ENCODE data around the gene INO80D.
"Not testable (repeated sequence)": the region's sequence is repeated elsewhere in the genome, so short reads cannot be mapped to it uniquely, and the experiment has no call there.

Gene INO80D

DNA sequence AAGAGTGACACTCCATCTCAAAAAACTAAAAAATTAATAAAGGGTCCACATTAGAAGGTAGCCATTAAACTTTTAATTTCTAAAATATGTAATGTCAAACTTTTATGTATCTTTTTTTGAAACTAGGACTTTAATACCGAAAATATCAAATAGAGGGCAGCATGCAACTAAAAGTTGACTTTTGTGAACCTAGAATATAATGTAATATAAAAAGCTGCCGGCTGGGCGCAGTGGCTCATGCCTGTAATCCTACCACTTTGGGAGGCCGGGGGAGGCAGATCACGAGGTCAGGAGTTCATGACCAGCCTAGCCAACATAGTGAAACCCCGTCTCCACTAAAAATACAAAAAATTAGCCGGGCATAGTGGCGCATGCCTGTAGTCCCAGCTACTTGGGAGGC lies 62.8 kb downstream of the INO80D start:
- no peak for DNase-seq

DNA sequence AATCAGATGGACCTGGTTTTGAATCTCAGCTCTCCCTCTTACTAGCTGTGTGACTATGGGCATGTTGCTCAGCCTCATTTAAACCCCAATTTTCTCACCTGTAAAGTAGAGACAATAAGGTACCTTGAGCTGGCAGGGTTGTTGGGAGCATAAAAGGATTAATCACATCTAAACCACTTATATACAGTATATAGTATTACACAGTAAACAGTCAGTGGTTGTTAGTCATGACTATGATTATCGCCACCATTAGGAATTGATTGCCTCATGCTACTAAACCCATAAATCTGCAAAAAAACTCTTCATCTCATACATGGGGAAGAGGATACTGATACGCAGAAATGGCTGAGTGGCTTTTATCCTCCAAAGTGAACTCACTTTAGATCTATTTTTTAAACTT lies 65.8 kb downstream of the INO80D start:
- no peak for DNase-seq

DNA sequence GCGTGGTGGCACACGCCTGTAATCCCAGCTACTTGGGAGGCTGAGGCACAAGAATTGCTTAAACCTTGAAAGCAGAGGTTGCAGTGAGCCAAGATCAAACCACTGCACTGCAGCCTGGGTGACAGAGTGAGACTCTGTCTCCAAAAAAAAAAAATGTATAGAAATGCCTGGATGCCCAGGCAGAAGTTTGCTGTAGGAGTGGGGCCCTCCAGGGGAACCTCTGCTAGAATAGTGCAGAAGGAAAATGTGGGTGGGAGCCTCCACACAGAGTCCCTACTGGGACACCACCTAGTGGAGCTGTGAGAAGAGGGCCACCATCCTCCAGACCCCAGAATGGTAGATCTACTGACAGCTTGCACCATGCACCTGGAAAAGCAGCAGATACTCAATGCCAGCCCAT lies 70.2 kb downstream of the INO80D start:
- not testable (repeated sequence) for DNase-seq

DNA sequence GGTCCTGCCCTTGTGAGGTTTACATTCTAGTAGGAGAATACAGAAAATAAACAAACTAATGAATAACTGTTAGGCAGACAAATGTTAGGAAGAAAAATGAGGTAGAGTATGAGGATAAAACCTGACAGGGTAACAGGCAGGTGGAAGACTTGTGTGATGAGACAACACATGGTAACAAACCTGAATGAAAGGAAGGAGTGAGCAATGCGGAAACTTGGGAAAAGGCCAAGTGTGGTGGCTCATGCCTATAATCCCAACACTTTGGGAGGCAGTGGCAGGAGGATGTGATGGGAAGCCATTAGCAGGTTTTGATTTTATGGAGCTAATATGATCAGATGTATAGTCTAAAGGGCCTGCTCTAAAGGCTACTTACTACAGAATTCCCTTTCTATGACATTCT lies 74.2 kb downstream of the INO80D start:
- DNase-seq: no peak

DNA sequence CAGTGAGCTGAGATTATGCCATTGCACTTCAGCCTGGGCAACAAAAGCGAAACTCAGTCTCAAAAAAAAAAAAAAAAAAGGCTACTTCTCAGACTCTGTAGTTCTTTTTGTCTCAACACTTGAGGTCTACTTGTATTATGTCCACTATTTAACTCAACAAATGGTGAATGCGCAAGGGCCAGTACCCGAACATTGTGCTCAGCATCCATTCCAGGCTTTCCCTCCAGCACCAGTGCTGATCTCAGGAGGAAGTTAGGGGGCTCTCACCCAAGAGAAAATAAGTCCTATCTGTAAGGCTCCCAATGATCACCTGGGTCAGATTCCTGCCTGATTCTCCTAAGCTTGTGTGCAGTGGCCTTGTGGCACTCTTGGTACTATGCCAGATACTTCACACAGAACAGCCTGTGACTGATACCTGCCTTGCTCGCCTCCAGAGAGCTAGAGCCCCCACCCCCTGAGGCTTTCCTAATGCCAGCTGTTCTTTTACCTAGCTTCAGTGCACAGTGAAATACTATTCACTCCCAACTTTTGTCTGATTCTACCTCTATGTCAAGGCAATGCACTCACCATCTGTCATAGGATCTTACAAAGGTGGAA lies 74.9 kb downstream of the INO80D start:
- DNase-seq: no peak

DNA sequence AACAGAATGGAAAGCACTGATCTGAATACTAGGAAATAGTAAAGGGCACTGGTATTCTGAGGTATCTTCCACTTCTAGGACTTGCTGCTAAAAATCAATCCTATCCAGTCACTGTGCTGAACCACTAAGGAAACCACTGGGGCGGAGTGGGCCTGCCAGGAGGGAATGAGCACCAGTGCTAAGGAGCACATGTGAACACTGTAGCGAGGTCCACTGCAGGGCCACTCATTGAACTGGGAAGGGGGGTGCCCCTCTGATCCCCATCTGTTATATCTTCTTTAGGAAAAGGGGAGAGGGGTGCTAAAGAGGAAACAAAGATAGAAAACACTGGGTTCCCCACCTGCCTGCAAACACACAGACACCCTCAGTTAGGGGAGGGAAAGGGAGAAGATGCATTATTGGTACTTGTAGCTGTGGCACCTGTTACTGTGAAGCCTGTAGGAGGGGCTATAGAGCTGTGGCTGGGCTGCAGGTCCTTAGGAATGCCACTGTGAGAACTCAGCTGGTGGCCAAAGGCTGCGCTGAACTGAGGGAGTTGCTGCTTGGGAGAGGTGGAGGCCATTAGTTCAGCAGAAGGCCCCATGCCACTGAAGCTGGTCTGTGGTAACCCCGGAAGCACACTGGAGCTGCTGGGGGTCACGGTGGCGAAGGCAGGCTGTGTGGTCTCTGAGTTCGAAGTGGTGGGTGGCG lies 81.8 kb downstream of the INO80D start:
- no peak for DNase-seq

DNA sequence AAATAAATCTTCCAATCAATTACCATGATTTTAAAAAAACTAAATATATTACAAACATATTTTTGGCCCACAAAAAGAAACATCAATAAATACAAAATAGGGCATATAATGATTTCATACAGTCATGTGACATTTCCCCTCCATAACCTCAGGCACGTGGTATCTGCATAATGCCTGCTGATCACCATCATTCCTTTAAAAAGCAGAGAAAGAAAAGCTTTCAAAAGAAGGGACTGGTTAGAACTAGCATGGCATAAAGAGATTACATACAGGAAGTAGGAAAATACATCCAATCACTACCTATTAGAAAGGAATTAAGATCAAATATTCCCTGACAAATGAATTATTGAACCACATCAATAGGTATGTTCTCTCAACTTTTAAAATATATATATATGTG lies 83.5 kb downstream of the INO80D start:
- no peak for DNase-seq

DNA sequence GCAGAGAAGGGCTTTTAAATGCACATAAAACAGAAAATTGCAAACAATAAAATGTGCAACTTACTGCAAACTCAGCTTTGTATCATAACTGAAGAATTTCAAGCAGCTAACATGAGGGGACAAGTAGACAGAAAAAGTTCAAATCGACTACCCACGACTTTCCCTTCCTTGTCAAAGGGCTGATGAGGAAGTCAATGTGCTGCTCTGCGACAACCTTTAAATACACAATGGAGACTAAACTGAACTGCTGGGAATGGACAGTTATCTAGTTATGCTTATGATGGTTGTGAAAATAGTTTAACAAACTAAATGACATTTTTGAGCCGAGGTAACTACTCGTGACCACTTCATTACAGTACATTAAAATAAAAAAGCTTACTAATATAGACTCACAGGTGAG lies 84.1 kb downstream of the INO80D start:
- DNase-seq: no peak

DNA sequence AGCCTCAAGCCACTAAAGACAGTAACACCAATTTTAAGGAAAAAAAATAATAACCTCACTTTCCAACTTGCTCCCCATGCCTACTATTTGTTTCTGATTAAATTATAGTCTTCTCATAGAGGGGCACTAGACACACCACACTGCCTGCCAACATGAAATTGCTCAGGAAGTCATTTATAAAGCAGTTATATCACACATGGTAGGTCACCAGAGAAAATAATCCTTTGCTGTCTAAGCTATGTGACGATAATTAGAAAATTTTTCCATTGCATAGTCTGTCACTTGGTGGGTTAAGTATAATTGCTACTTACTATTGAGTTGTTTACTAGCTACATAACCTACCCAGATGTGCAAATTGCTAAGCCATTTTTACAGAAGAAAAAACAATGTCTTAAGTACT lies 85.2 kb downstream of the INO80D start:
- DNase-seq: no peak

DNA sequence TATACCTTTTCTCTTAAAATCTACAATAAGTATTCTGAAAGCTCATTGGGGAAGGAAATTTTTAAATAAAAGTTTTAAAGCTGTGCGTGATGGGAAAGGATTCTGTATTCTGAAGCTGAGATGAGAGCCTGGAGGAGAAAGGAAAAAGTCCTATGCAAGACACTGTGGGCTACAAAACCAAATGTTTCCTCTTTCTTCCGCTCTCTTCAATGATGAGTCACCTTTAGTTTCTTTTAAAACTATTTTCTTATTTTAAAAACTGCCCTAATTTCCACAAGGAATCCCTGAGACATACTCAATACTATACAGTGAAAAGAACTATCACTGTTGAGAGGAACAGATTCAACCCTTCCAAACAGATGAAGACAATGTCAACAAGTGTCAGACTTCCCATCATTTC lies 87.4 kb downstream of the INO80D start:
- no peak for DNase-seq

DNA sequence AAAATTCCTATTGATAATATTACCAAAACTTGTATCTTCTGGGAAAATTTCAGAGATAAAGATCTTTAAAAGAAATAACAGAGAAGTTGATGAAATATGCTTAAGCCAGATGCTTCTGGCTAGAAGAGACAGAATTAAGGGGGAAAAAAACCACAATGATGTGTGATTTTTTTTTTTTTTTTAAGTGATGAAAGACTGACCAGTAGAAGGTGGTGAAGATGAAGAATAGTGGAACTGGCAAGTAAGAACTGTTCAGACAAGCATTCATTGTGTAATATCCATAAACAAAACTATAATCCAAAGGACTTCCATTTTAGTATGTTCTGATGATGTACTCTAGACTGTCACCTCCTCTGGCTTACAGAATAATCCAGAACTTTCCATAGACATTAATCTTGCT lies 89.8 kb downstream of the INO80D start:
- no peak for DNase-seq

DNA sequence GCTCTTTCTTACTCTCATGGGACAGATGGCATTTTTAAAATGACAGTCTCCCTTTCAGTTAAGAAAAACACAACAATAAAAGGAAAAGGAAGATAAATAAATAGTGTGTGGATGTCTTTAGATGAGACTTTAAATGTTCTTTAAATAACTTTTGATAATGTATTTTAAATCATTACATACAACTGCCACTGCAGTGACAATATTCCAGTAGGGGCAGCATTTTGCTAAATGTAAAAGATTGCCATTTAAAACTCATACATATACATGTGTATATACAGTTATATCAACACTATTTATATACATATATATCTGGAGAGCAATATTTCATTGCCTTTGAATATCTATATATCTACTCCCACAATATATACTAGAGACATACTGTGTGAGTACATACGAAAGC lies 90.7 kb downstream of the INO80D start:
- no peak for DNase-seq

DNA sequence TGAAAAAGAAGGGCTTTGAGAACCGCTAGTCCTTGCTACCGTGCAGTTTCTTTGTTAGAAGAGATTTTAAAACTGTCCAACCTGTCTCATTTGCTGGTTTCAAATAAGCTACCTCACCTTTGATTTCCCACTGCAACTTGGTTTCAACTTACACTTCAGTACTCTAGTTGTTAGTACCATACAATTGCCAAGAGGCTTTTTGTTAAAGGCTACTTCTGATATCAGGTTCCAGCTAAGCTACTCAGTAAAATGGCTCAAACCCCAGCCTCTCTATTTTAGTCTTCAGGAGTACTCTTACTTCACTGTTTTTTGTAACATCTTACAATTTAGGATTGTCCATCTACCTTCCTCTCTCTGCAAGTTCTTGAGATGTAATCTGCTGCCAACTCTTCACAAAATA lies 91.6 kb downstream of the INO80D start:
- DNase-seq: no peak

DNA sequence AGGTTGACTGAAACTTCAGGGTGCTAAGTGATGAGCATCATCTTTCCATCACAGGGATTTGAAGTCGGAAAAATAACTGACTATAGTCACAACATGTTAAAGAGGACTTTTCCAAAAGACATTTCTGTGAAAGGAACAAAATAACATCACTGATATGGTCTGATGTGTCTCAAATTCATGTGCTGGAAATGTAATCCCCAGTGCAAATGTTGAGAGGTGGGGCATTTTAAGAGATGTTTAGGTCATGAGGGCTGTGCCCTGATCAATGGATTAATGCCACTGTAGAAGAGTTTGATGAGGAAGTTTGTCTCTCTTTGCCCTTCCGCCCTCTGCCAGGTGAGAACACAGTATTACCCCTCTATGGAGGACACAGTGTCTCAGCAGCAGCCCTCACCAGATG lies 95.9 kb downstream of the INO80D start:
- no peak for DNase-seq

DNA sequence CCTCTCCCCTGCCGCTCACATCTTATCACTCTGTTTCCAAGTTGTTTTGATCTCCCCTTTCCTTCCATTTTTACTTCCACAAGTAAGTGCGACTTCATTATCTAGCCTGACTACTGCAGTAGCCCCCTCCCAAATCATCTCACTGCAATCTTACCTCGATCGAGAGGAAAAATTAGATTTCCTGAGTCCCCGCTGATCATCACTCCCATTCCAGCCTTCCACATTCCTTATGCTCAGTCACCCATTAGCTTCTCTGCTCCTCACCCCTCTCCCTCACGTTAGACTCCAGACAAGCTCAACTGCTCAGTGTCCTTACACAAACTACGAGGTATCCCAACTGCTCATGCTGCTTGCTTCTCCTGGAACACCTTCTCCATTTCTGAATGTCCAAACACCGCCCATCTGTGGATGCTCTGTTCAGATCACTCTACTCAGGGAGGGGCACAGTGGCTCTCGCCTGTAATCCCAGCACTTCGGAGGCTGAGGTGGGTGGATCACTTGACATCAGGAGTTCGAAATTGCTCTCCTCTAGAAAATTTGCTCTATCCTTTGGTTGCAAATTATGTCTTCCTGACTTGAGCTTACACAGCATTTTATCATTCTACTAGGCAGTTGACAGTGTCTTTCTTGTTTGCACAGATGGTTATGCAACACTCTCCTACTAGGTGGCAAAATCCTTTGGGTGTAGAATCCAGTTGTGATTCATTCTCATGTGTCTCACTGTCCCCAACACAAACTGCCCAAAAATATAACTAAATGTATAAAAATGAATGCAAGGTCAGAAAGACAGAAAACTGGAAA lies 96.5 kb downstream of the INO80D start:
- no peak for DNase-seq

DNA sequence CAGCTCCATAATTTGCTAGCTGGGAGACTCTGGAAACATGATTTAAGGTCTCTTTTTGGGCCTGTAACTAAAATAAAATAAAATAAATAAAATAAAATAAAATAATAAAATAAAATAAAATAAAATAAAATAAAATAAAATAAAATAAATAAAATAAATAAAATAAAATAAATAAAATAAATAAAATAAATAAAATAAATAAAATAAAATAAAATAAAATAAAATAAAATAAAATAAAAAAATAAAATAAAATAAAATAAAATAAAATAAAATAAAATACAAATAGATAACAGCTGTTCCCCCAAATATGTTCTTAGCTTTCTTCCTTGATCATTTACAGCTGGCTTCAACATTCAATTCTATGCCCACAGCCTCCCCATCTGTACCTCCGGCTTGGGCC lies 97.3 kb downstream of the INO80D start:
- DNase-seq: not testable (repeated sequence)

DNA sequence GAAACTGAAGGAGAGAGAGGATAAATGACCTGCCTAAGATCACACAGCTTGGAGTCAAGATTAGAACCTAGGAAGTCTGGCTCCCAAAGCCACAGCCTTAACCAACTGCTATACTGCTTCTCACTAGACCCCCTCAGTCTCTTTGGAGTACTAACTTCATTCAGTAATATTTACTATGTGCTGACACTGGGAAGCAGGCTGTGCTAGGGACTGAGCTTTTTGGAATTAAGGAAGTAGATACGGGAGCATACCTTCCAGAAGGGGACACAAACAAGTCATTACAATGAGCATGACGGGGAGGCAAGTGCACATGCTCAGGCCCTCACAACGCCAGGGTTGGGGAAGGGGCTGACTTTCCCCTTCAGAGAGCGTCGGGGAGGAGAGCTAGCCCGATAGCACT lies 97.7 kb downstream of the INO80D start:
- DNase-seq: no peak

DNA sequence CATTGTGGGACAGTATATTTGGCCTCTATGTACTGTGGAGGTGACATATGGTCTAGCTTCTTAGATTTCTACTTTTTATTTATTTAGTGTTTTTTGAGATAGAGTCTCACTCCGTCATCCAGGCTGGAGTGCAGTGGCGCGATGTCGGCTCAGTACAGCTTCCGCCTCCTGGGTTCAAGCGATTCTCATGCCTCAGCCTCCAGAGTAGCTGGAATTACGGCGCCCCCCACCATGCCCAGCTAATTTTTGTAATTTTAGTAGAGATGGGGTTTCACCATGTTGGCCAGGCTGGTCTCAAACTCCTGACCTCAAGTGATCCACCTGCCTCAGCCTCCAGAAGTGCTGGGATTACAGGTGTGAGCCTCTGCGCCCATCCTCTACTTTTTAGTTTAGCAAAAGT lies 99.6 kb downstream of the INO80D start:
- not testable (repeated sequence) for DNase-seq

DNA sequence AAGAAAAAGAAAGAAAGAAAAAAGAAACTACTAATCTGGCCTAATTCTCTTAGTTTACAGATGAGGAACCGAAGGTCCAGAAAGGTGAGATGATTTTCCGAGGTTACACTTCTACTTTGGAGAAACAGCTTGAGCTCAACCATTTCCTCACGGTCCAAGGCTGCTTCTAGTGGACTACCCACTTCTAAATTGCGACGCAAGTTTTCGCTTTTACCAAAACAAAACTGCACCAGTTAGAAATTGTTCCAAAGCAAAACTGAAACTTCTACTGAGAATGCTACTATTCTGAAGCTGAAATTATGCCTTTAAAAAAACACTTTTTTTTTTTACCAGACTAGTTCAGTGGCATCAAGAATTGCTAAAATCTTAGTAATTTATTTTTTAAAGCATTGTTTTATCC lies 101.6 kb downstream of the INO80D start:
- no peak for DNase-seq

DNA sequence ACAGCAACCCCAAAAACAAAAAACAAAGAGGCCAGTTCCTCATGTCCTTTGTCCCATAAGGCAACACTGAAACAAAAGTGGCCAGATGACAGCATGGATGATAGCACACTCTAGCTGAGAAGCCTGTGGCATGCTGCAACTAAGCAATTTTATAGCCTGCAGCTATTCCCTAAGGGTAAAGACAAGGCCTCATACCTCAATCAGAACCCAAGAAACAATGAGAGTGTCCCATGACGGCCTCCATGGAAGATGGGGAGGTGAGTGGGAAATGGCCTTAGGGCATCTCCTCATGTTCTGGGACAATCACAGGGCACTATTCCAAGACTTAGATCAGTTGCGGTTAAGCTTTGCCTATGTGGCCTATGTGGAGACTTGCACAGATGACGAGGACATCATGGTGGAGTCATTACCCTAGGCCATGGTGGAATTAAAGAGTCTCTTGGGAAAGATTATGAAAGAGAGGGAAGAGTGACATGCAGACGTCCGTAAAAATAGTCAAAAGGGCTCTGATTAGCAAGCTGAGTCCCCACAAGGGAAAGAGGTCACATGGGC lies 103.1 kb downstream of the INO80D start:
- no peak for DNase-seq

DNA sequence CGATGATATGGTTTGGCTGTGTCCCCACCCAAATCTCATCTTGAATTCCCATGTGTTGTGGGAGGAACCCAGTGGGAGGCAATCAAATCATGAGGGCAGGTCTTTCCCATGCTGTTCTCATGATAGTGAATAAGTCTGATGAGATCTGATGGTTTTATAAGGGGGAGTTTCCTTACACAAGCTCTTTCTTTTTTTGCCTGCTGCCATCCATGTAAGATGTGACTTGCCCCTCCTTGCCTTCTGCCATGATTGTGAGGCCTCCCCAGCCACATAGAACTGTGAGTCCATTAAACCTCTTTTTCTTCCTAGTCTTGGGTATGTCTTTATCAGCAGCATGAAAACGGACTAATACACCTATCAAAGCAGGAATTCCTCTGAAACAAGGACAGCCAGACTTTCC lies 107.2 kb downstream of the INO80D start:
- DNase-seq: not testable (repeated sequence)

DNA sequence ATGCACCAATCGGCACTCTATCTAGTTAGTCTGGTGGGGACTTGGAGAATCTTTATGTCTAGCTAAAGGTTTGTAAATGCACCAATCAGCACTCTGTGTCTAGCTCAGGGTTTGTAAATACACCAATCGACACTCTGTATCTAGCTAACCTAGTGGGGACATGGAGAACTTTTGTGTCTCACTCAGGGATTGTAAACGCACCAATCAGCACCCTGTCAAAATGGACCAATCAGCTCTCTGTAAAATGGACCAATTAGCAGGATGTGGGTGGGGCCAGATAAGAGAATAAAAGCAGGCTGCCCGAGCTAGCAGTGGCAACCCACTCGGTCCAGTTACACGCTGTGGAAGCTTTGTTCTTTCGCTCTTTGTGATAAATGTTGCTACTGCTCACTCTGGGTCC lies 108.3 kb downstream of the INO80D start:
- not testable (repeated sequence) for DNase-seq

DNA sequence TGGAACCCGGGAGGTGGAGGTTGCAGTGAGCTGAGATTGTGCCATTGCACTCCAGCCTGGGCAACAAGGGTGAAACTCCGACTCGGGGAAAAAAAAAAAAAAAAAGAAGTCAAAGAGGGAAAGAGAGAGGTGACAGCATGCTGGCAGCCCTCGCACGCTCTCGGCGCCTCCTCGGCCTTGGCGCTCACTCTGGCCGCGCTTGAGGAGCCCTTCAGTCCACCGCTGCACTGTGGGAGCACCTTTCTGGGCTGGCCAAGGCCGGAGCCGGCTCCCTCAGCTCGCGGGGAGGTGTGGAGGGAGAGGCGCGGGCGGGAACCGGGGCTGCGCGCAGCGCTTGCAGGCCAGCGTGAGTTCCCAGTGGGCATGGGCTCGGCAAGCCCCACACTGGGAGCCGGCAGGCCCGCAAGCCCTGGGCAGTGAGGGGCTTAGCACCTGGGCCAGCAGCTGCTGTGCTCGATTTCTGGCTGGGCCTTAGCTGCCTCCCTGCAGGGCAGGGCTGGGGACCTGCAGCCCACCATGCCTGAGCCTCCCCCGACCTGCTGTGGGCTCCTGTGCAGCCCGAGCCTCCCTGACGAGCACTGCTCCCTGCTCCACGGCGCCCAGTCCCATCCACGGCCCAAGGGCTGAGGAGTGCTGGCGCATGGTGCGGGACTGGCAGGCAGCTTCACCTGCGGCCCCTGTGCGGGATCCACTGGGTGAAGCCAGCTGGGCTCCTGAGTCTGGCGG lies 108.9 kb downstream of the INO80D start:
- not testable (repeated sequence) for DNase-seq
